ENCODE measurements around the gene MOCS3. TPM values are rescaled to one million over a fixed set of nuclear protein-coding genes. Genes with fewer than 3 reads are reported as not detected.
A peak's percentile ranks its signal among the peaks of the same experiment; 100 is the strongest.

Gene MOCS3
- total and polyA plus RNA-seq, 2 of the 4 experiments (the other 2 are of a cell fraction), result 3.3 to 9.9 TPM

- peak overlapping the region; percentile 10; the same call in 1 of the 2 replicates for H3K4me2 ChIP-seq (ENCODE audit: low read depth, low read length)
- no peak for ATAC-seq (ENCODE audit: low read depth)
- WGBS, 2 experiments (ENCODE audit: extremely low coverage in 2 of 2, insufficient read length in 1 of 2), result no CpG with 5 or more reads among the region's 1 CpG
- H3K4me3 ChIP-seq (ENCODE audit: insufficient read depth, low read depth, low read length), result no peak overlapping the region
- peak overlapping the region; percentile 62 for H2BK20ac ChIP-seq (ENCODE audit: low read depth, low read length)
- peak overlapping the region; percentile 52; the same call in 1 of the 2 replicates for H2BK120ac ChIP-seq (ENCODE audit: low read depth, low read length)
- H3K79me1 ChIP-seq (ENCODE audit: low read depth in 1 of 2, low read length in 2 of 2), result peaks cover 4 to 33% of the 10 kb centered on the region in 2 experiments
- H3K9ac ChIP-seq (ENCODE audit: low read depth, low read length), result 0 out of 2 replicates have a peak overlapping the region, but pooled peaks have one; percentile 30
- H3K18ac ChIP-seq (ENCODE audit: low read depth, low read length), result no peak overlapping the region; the same call in 1 of the 2 replicates
- H4K91ac ChIP-seq (ENCODE audit: insufficient read depth, low read depth, low read length), result peak overlapping the region; percentile 40; the same call in 1 of the 2 replicates
- in situ Hi-C loops (cut with MboI; ENCODE audit: low sequenced_read_pairs), result loop anchor here (5.0 kb wide), 1 partner anchor 121 kb away; no protein-coding TSS in a partner anchor
- peak overlapping the region; percentile 27; the same call in 1 of the 2 replicates for H3K14ac ChIP-seq (replicated peaks; ENCODE audit: low read depth, low read length)
- intact Hi-C loops (cut with micrococcal nuclease), result loop anchor here (1.0 kb wide), 1 partner anchor 139 kb away; no protein-coding TSS in a partner anchor
- peak overlapping the region; percentile 78; the same call in 1 of the 2 replicates for H3K56ac ChIP-seq (ENCODE audit: extremely low read depth, insufficient read depth, low read length)
- H3K4me1 ChIP-seq (ENCODE audit: control insufficient read depth, insufficient read depth, low read length), result peaks cover 13% of the 10 kb centered on the region
- peak overlapping the region in 1 of 2 experiments; percentile 65; a peak in 1 of 4 replicates for H4K8ac ChIP-seq (ENCODE audit: low read depth in 2 of 2, low read length in 2 of 2)
- ChIA-PET POLR2A (ENCODE audit: unreplicated experiment) (interaction anchor here (0.6 to 0.7 kb wide), 2 partner anchors 24 kb away, joined by 3 read pairs; no protein-coding TSS in a partner anchor), CTCF (interaction anchor here (1.0 to 1.2 kb wide), 3 partner anchors 25 to 139 kb away, joined by 3 to 4 read pairs (median 3); partner anchors contain the start of genes BCAS4, DPM1 and MOCS3)
- no peaks in the 10 kb centered on the region for H3K9me3 ChIP-seq (ENCODE audit: control insufficient read depth, insufficient read depth, low read length)
- peaks cover 14% of the 10 kb centered on the region for H3K36me3 ChIP-seq (ENCODE audit: control insufficient read depth, insufficient read depth, low read length)
- H4K20me1 ChIP-seq (ENCODE audit: insufficient read depth, low read length), result peaks cover 21% of the 10 kb centered on the region
- no TSS peak for BruUV-seq (replicated peaks)
- H2AK9ac ChIP-seq (replicated peaks; ENCODE audit: low read depth, low read length, poor library complexity), result no peak overlapping the region
- H3K27me3 ChIP-seq (ENCODE audit: control insufficient read depth, insufficient read depth, low read length), result no peaks in the 10 kb centered on the region
- H3K4ac ChIP-seq (ENCODE audit: low read depth, low read length), result peak overlapping the region; percentile 31; the same call in 1 of the 2 replicates
- no peak overlapping the region for H2AFZ ChIP-seq (replicated peaks; ENCODE audit: low read length, poor library complexity)
- DNase-seq, result no peak
- TF ChIP-seq, protein P1, sequence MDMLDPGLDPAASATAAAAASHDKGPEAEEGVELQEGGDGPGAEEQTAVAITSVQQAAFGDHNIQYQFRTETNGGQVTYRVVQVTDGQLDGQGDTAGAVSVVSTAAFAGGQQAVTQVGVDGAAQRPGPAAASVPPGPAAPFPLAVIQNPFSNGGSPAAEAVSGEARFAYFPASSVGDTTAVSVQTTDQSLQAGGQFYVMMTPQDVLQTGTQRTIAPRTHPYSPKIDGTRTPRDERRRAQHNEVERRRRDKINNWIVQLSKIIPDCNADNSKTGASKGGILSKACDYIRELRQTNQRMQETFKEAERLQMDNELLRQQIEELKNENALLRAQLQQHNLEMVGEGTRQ (IDR thresholded peaks at IDR 0.05; ENCODE audit: low read depth, low read length), result no peak
- TF ChIP-seq FOS (IDR thresholded peaks at IDR 0.05; ENCODE audit: low read depth, low read length) (no peak), MAZ (IDR thresholded peaks at IDR 0.05; ENCODE audit: borderline replicate concordance, low read depth, low read length) (no peak), ELK1 (IDR thresholded peaks at IDR 0.05; ENCODE audit: borderline replicate concordance, low read depth, low read length) (no peak), RCOR1 (IDR thresholded peaks at IDR 0.05; ENCODE audit: insufficient replicate concordance, low read length) (no peak), RAD21 (IDR thresholded peaks at IDR 0.05; ENCODE audit: low read length) (no peak), NFE2L2 (IDR thresholded peaks at IDR 0.05; ENCODE audit: low read depth, low read length) (no peak), MXI1 (IDR thresholded peaks at IDR 0.05; ENCODE audit: borderline replicate concordance, low read depth, low read length) (no peak), CHD1 (IDR thresholded peaks at IDR 0.05; ENCODE audit: low read depth, low read length) (no peak), POLR2A (IDR thresholded peaks at IDR 0.05; ENCODE audit: low read depth, low read length) (no peak), SMC3 (IDR thresholded peaks at IDR 0.05; ENCODE audit: low read depth, low read length) (no peak), BHLHE40 (IDR thresholded peaks at IDR 0.05; ENCODE audit: low read depth, low read length) (no peak), MAFK (IDR thresholded peaks at IDR 0.05; ENCODE audit: low read depth, low read length) (no peak)
- TF ChIP-seq, protein P2, sequence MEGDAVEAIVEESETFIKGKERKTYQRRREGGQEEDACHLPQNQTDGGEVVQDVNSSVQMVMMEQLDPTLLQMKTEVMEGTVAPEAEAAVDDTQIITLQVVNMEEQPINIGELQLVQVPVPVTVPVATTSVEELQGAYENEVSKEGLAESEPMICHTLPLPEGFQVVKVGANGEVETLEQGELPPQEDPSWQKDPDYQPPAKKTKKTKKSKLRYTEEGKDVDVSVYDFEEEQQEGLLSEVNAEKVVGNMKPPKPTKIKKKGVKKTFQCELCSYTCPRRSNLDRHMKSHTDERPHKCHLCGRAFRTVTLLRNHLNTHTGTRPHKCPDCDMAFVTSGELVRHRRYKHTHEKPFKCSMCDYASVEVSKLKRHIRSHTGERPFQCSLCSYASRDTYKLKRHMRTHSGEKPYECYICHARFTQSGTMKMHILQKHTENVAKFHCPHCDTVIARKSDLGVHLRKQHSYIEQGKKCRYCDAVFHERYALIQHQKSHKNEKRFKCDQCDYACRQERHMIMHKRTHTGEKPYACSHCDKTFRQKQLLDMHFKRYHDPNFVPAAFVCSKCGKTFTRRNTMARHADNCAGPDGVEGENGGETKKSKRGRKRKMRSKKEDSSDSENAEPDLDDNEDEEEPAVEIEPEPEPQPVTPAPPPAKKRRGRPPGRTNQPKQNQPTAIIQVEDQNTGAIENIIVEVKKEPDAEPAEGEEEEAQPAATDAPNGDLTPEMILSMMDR (conservative IDR thresholded peaks at IDR 0.05; ENCODE audit: low read depth, low read length), result no peak
- peak overlapping the region; percentile 85 for H2BK5ac ChIP-seq (ENCODE audit: low read depth, low read length, poor library complexity, severe bottlenecking)
- H2BK15ac ChIP-seq (ENCODE audit: low read depth, low read length), result no peak overlapping the region
- H3K23ac ChIP-seq (ENCODE audit: low read depth, low read length), result peak overlapping the region; percentile 75; the same call in 1 of the 2 replicates
- dilution Hi-C loops (cut with HindIII; ENCODE audit: low sequenced_read_pairs, unreplicated experiment), result no loop called here
- peak overlapping the region; percentile 21; the same call in 1 of the 2 replicates for H2AK5ac ChIP-seq (ENCODE audit: low read depth, low read length)
- H3K27ac ChIP-seq (ENCODE audit: insufficient read depth, low read length), result peak overlapping the region; percentile 85
- peaks cover 6% of the 10 kb centered on the region for H3K9me1 ChIP-seq (ENCODE audit: insufficient read depth, low read length)
- H4K5ac ChIP-seq (ENCODE audit: low read depth, low read length), result no peak overlapping the region
These were observed 25.0 kb upstream of the MOCS3 start for GRCh38 chr20:50933589-50933988.
